HuH-7 (cell line): ENCODE measurements around the gene RIPOR3.
"Not testable (repeated sequence)": the region's sequence is repeated elsewhere in the genome, so short reads cannot be mapped to it uniquely, and the experiment has no call there.

Experiments used
- DNase-seq: peaks from one replicate; pipeline ENCODE4 v3.0.0; 2011; ENCODE audit warnings: low spot score

Gene RIPOR3

DNA sequence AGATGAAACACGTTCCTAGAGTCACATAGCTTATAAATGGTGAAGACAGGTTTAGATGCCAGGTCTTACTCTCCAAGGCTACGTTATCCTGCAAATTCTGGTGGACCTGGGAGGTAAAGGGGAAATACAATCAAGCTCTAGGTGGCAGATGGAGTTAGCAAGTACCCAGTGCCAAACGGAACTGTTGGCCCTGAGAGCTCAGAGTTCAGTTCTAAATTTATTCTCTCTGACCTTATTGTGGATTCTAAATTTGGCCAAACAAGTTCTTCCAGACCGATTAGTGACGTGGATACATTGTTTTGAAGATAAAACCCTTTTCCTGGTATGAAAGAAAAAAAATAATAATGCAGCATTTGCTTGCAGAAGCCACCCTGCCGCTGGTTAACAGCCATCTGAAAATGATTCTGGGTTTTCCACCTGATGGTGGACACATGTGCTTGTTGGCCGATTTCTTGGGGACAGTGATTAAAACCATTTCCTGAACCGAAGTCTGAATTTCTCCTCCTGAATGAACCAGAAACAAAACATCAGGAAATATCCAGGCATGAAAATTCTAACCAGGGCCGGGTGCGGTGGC is 32.5 kb downstream of the RIPOR3 start:
- no peak for DNase-seq

DNA sequence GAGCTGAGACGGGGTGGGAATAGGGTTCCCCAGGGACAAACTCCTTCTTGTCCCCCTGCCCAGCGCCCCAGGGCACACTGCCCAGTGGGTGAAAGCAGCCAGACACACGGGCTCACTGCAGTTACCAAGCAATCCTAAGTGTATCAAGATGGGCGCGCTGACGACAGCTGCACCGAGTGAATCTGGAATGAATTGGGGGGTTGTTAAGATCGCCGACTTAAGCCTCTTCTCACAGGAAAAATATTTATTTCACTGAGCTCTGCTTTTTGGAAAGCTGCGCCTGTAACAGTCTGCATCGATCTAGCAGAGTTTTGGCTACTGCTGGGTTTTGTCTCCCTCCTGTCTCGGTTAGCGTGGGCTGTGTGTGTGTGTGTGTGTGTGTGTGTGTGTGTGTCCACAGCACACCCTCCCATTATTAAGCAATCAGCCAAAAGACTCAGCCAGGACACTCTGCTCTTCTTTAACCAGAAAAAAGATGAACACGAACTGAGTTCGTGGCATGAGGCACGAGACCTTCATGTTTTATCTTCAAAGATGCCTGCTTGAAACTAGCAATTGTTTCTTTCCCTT is 35.9 kb downstream of the RIPOR3 start:
- DNase-seq, result no peak

DNA sequence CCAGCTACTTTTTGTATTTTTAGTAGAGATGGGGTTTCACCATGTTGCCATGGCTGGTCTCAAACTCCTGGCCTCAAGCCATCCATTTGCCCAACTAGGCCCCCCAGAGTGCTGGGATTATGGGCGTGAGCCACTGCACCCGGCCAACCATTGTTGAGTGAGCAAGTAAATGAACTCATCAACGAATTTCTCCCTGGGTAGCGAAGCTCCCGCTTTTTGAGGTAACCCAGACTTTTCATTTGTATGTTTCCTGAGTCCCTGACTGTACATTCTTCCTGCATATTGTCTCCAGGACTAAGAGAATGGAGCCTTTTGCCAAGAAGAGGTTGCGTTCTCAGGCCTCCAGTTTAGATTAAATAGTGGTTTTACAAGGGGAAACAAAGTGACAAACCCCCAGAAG is 36.4 kb downstream of the RIPOR3 start:
- DNase-seq, result no peak

DNA sequence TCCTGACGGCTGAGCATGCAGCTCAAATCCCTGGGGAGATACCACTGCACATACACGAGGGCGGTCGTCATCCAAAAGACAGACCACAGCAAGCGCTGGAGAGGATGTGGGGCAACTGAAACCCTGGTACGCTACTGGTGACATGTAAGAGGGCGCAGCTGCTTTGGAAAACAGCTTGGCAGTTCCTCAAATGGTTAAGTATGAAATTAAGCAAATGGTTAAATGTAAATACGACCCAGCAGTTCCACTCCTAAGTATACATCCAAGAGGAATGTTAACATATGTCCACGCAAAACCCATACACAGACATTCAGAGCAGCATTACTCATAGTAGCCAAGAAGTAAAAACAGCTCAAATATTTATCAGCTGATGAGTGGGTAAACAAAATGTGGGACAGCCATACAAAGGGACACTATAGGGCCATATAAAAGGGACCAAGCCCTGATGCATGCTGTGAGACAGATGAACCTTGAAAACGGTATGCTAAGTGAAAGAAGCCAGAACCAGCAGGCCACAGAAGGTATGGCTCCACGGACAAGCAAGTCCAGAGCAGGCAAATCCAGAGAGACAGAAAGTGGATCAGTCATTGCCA is 38.5 kb downstream of the RIPOR3 start:
- DNase-seq, result no peak

DNA sequence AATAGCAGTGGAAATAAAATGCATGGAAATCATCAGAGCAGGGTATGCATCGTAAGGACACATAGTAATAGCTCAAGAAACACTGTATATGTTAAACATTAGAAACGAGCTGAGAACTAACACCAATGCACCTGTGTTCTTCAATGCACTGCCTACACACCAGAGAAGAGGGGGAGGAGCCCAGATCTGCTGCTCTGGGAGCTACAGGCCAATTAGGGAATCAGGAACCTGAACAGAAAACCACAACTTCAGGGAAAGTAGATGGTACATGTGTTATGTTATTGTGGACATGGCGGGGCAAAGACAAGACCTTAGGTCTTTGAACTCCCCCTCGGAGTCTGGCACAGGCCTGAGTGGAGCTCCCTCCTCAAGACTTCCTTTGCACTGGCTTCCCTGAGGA is 39.7 kb downstream of the RIPOR3 start:
- no peak for DNase-seq

DNA sequence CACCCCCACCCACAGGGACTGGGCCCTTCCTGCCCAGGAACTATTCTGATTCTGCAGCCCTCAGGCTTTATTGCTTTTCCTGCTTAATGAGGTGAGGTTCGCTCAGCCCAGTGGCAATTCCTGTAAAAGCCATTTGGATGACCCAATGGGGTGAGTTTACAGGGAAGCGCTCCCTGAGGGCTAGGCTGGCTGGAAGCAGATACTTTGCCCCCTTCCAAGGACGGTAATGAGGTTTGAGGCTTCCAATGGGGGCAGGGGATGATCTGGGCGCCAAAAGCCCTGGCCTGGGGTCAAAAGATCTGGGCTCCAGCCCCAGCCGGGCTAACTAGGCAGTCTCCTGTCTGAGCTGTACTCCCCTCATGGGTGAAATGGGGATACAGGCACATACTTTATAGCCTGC is 41.8 kb downstream of the RIPOR3 start:
- no peak for DNase-seq

DNA sequence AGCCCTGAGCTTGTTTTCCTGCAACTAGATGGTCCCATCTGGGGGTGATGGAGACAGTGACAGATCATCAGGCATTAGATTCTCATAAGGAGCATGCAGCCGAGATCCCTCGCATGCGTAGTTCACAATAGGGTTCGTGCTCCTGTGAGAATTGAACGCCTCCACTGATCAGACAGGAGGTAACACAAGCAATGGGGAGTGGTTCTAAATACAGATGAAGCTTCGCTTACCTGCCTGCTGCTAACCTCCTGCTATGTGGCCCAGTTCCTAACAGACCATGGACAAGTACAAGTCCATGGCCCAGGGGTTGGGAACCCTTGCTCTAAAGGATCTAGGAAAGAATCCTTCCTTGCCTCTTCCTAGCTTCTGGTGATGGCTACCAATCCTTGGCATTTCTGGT is 42.7 kb downstream of the RIPOR3 start:
- no peak for DNase-seq

DNA sequence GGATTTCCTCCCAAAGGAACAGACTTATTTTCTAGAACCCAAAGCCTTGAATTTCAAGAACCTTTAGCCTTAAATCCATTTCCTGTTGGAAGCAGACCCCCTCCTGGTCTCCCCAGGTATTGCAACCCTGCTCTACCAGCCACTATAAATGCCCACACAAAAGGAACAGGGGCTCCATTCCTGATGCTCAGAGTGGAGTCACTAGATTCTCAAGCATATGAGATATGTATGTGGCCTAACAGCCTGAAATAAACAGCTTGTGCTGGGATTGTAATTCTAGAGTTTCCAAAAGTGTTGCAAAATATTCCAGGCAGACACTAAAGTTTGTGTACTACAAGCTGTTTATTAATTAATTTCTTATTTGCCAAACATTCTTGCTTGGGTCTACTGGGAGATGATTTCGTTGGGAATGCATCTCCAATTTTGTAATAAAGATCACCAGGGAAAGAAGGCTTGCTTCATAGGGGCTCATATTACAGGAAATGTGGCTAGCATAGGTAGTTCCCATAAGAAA is 44.8 kb downstream of the RIPOR3 start:
- DNase-seq, result no peak

DNA sequence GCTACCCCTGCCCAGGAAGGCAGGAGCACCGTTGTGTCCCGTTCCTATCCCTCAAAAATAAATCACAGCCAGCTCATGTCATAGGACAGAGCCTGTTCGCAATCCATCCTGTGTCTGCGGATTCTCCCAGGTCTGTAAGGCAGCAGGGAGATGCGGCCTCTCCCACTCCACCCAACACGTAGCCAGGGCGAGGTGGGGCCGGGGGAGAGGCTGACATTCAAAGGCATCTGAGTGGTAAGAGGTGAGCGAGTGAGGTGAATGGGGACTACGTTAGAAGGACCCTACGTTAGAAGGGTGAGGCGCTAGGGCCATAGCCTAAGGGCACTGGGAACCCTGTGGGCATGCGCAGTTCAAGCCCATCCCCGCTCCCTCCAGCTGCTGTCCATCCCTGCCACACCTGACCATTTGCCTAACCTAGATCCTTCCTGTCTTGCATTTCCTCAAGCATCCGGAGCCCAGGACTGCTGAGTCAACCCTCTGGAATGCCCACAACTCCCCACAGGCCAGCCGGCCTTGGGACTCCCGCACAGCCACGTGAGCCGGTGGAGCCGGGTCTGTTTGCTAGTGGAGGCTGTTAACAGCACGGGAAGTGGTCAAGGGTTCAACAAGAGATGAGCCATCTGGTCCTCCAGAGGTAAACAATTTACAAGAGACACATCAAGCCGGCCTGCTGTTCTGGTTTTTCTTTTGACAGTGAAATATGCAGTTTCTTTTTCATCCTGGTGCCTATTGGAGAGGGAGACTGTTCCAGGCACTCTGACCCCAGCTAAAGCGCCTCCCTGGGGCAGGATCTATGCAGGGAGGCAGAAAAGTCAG is 45.9 kb downstream of the RIPOR3 start:
- DNase-seq, result peak; percentile 87

DNA sequence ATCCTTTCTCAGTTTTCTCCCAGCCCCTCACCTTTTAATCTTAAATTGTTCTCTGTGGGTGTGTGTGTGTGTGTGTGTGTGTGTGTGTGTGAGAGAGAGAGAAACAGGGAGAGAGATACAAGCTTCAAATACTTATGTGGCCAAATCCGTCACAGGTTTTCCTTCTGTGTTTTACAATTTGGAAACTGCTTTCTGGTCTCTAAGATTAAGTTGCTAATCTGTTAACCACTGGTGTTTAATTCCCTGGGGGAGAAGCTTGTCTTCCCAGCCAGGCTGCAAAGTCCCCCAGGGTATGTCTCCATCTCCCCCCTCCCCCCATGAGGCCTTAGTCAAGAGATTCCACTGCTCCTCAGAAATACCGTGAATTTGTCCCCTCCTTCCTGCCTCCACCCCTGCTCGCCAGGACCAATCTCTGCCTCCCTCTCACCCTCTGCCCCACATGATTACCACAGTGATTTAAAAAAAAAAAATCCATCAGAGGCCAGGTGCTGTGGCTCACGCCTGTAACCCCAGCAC is 49.0 kb downstream of the RIPOR3 start:
- no peak for DNase-seq

DNA sequence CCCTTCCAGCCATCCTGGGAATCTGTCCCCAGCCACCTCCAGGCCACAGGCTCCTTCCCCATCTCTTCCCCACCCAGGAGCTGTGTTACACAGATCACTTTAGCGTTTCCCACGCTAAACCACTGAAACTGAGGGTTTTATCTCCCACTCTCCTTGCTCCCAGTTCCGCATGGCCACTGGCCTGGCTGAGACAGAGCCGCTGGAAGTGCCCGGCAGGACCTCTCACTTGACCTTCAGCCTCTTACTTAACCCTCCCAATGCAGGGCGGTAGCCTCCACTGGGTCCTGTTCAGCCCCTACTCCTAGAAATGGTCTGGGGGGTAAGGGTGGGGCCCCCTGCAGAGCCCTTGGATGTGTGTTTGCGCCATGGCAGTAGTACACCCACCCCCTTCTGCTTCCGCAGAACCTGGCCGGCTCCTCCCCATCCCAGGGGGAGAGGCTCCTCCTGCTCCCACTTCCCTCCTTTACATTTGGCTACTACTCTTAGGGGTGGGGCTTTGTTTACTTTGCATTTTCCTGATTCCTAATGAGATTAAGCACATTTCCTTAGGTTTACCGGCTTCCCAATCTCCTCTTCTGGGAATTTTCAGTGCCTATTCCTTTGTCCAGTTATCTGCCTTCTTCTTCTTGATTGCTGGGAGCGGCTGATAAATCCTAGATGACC is 49.6 kb downstream of the RIPOR3 start:
- not testable (repeated sequence) for DNase-seq

DNA sequence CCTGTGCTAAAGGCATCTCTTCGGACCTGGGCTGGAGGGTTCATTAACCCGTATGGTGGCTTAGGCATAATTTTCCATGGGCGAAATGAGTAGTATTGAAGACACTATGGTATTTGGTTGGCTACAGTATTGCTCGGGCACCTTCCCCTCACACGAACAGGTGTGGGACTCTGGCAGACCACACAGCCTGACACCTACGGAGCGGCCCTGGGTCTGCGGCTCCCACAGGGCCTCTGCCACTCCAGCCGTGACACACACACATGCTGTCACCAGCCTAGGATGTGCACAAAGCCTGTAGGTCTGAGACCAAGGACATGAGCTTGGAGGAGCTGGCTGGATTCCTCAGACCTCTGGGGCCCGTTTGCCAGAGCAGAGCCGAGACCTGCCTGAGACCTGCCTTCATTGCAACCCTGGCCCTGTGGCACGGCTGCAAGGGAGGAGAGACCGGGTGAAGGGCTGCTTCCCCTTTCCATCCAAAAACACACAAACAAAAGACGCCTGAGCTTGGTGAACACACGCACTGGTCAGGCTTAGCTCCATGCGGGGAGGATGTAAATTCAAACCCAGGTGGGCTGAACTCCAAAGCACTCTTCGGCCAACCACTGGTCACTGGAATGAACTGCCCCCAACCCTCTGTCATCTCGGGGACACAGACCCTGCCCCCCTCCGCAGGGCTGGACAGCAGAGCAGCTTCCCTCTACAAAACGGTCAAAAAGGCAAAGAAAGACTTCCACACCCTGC is 51.2 kb downstream of the RIPOR3 start:
- not testable (repeated sequence) for DNase-seq

DNA sequence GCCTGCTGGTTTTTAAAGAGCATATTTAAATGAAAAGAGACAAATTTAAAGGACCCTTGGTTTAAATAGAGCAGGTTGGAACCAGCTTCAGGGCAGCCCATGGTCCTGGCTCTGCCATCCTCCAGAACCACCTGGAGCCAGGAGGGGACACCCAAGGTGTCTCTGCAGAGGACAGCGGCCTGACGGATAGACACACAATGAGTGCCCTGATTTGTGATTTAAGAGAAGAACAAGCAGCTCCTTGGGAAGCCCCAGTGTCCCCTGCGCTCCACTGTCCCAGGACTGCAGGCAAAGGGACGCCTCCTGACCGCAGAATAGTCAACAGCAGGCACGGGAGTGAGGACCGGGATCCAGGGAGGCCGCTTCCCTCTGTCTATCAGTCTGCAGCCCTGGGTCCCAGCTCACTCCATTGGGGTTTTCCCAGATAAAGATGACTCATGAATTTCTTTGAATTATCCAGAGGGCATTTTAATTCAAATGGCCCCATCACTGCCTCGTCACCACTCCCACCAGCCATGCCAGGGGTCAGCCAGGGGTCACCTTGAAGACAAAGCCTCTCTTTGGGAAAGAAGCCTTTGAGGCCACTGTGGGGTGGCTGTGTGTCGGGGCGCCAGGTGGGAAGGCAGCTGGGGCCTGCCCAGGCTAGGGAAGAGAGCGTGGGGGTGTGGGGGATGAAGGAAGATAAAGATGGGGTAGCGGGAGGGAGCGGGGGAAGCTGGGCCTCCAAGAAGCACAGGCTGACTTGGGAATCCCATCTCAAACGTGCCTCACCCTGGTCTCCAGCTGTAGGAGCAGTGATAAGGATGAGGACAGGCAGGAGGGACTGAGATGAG is 53.1 kb downstream of the RIPOR3 start:
- DNase-seq, result not testable (repeated sequence)

DNA sequence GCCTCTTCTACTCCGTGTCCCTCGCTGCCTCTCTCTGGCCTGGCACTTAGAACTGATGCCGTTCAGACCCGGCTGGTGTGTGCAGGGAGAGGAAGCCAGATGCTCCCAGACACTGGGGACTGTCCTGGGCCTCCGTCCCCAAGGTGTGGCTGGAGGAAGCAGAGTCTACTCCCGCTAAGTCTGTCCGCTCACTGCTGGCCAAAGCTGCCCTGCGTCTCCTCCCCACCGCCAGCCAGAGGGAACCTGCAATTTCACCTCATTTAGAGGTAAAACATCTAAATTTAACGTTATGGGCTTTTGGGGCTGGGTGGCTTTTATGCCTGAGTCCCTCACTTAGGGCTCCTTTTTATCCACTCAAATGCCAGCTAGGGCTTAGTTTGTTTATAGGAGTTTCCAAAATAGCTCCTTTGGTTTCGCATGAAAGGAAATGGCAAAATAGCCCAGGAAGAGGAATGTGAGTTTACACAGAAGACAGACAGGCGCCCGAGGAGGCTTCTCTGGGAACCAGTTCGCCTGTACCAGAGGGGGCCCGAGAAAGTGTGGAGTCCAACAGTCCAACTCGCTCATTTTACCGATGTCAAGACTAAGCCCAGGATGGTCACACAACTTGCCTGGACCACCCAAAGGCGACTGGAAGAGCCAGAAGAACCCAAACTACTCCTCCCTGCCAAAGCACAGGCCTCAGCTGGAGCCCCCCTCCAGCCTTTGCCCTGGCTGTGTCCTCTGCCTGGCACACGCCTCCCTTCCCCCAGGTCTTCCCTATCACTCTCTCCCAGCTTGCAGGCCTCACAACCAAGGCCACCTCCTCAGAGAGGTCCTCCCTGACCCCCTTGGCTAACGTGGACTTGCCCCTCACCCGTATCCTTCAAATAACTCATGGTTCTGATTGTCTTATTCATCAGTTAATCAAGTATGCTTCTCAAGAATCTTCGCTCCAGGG is 54.5 kb downstream of the RIPOR3 start:
- DNase-seq, result no peak

DNA sequence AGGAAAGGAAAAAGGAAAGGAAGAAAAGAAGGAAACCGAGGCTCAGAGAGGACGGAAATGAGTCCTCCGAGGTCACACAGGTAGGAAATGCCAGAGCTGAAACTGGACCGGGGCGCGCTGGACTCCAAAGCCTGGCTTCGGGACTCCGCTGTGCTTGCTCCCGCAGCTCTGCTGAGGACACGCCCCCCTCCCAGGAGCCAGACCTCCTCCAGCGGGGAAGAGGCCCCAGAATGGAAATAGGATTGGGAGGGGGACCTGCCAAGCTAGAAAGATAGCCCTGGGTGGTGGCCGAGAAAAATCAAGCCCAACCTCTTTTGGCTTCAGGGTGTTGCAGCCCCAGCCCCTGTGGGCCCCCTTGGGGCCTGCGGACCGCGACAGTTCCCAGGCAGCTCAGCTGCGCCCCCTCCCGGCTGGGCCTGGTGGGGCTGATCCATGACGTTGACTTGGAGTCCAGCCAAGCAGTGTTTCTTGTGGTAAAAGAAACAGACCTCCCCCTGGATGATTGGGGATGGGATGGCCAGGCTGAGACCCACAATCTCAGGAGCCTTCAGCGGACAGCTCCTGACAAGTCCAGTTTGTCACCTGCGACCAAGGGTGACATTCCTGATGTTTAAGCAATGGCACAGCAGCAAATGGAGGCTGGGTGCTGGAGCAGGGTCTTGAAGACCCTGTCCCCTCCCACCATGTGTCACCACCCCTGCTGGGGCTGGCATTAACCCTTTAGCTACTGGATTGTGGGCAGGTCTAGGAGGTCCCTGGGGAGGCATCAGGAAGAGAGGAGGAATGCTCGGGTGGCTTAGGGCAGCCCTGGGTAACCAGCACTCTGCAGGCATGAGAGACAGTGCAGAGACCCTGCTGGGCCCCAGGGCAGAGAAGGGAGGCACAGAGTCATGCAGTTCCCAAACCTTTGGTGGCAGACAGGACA is 55.4 kb downstream of the RIPOR3 start:
- peak; percentile 93 for DNase-seq

DNA sequence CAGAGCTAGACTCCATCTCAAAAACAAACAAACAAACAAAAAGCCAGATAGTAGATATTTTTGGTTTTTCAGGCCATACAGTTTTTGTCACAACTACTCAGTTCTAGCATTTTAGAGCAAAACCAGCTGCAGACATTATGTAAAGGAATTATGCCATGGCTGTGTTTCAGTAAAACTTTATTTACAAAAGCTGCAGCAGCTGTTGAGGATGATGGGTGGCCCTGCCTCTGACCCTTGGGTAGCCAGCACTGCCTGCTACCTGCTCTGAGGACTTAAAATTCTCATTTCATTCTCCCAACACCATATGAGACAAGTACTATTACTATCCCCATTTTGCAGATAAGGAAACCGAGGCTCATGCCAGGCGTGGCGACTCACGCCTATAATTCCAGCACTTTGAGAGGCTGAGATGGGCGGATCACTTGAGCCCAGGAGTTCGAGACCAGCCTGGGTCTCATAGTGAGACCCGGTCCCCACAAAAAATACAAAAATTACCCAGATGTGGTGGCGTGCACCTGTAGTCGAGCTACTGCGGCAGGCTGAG is 56.3 kb downstream of the RIPOR3 start:
- no peak for DNase-seq

DNA sequence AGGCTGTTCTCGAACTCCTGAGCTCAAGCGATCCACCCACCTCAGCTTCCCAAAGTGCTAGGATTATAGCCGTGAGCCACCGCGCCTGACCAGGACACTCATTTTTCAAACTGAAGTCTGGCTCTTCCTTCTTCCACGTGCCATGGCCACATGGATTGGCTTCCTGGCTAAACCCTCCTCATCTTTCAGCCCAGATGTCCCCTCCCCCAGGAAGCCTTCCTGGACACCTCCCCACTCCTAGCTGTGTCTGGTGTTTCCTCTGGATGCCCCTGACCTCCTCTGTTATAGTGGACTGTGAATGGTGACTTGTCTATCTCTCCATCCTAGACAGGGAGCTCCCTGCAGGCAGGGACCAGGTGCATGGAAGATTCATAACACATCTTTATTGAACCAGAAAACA is 57.2 kb downstream of the RIPOR3 start:
- no peak for DNase-seq

DNA sequence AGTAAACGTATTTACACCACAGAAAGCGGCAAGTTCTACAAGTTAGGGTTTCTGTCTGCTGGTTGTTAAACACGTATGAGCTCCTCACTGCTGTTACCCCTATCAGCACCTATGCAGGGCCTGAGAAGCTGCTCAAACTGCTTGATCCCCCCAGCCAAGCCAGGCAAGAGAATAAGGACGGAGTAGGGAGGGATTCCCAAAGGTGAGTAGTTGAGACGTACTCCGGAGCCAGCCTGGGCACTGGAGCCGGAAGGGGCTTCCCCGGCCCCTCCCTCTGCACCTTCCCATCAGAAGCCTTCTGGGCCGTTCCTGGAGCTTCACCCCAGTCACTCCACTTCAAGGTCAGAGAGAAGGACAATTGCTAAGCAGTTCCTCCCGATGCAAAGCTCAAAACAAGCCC is 58.0 kb downstream of the RIPOR3 start:
- DNase-seq, result no peak
